Measurements from ENCODE around the gene TBCB.
"Not testable (repeated sequence)": the region's sequence is repeated elsewhere in the genome, so short reads cannot be mapped to it uniquely, and the experiment has no call there.

The TBCB gene

GRCh38 chr19:36173846-36174245 is 58.6 kb downstream of the TBCB start:
- DNase-seq (ENCODE audit: low spot score): not testable (repeated sequence)
